ENCODE measurements around the gene DNER. TPM values are rescaled to one million over a fixed set of nuclear protein-coding genes. Genes with fewer than 3 reads are reported as not detected.

DNER gene
- polyA plus RNA-seq, 1 donor (not counting 4 experiments of a cell fraction or from before 2014, with no cell fraction given), result 8.5 TPM

DNA sequence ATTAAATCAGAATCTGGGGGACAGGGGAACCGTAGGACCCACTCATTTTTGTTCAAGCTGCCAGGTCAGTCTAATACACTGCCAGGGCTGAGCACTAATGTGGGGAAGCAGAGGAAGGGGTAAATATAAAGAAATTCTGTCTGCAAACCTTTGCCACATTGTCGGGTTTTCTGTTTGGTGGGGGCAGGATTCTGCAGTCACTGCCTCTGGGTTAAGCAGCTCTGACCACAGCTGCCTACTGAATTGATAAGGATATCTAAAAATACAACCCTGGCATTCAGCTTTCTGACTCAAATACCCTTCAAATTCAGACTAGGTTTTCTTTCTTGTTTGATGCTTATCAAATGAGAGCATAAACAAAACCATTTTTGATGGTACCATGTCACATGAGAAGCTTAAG lies 6.0 kb downstream of the DNER start:
- Histone ChIP-seq H4K20me1 (ENCODE audit: control insufficient read depth, extremely low read depth, insufficient read depth, low read length) (no peaks in the 10 kb centered on the region), H3K4me2 (ENCODE audit: control insufficient read depth, extremely low read depth, insufficient read depth, low read depth, low read length) (no peak overlapping the region), H3K79me2 (ENCODE audit: control insufficient read depth, insufficient read depth, low read length) (no peaks in the 10 kb centered on the region), H3K27ac (ENCODE audit: control insufficient read depth, insufficient read depth, low read length) (no peak overlapping the region), H3K27me3 (ENCODE audit: control insufficient read depth, extremely low read depth, insufficient read depth, low read length) (peaks cover 23% of the 10 kb centered on the region), H2AFZ (ENCODE audit: control insufficient read depth, low read length) (no peak overlapping the region), H3K9ac (ENCODE audit: control insufficient read depth, extremely low read depth, insufficient read depth, low read length) (no peak overlapping the region), H3K36me3 (ENCODE audit: control insufficient read depth in 2 of 2, extremely low read depth in 1 of 2, insufficient read depth in 2 of 2, low read length in 2 of 2) (no peaks in the 10 kb centered on the region), H3K9me1 (ENCODE audit: control insufficient read depth, extremely low read depth, insufficient read depth, low read length) (no peaks in the 10 kb centered on the region), H3K4me3 (ENCODE audit: control insufficient read depth in 2 of 3, extremely low read depth in 1 of 3, insufficient read depth in 2 of 3, low read depth in 1 of 3, low read length in 3 of 3) (no peak overlapping the region), H3K4me1 (ENCODE audit: control insufficient read depth, extremely low read depth, insufficient read depth, low read length) (no peaks in the 10 kb centered on the region), H3K9me3 (ENCODE audit: control insufficient read depth, low read depth, low read length) (no peaks in the 10 kb centered on the region)
- no peak for FAIRE-seq
- DNase-seq (ENCODE audit: low read depth, low spot score), result no peak
- dilution Hi-C loops (cut with MboI; ENCODE audit: extremely low pct_ligation_motif_present, low sequenced_read_pairs), result no loop called here
- no peak for TF ChIP-seq EZH2 (IDR thresholded peaks at IDR 0.05; ENCODE audit: low read length)
- TF ChIP-seq, protein P1, sequence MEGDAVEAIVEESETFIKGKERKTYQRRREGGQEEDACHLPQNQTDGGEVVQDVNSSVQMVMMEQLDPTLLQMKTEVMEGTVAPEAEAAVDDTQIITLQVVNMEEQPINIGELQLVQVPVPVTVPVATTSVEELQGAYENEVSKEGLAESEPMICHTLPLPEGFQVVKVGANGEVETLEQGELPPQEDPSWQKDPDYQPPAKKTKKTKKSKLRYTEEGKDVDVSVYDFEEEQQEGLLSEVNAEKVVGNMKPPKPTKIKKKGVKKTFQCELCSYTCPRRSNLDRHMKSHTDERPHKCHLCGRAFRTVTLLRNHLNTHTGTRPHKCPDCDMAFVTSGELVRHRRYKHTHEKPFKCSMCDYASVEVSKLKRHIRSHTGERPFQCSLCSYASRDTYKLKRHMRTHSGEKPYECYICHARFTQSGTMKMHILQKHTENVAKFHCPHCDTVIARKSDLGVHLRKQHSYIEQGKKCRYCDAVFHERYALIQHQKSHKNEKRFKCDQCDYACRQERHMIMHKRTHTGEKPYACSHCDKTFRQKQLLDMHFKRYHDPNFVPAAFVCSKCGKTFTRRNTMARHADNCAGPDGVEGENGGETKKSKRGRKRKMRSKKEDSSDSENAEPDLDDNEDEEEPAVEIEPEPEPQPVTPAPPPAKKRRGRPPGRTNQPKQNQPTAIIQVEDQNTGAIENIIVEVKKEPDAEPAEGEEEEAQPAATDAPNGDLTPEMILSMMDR (optimal IDR thresholded peaks at IDR 0.05 in 1 of 3, IDR thresholded peaks at IDR 0.05 in 1 of 3, conservative IDR thresholded peaks at IDR 0.05 in 1 of 3; ENCODE audit: extremely low read depth in 1 of 3, insufficient read depth in 2 of 3, low read length in 3 of 3), result no peak

DNA sequence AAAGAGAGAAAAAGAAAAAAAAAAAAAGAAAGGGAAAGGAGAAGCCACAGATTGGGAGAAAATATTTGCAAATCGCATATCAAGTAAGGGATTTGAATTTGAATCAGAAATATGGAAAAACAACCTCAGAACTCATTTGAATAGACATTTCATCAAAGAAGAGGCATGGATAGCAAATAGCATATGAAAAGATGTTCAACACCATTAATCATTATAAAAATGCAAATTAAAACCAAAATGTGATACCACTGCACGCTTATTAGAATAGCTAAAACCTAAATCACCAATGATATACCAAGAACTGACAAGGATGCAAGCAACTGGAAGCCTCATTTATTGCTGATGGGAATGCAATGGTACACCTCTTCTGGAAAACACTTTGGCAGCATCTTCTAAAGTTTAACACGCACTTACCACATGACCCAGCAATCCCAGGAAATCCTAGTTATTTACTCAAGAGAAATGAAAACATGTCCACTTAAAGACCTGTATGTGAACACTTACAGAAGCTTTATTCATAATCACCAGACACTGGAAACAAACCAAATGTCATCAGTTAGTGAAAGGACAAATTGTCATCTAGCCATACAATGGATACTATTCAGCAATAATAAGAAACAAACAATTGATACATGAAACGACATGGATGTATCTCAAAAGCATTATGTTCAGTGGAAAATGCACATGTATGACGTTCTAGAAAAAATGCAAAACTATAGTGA lies 10.3 kb downstream of the DNER start:
- no peak overlapping the region for H2AFZ ChIP-seq (ENCODE audit: control insufficient read depth, low read length)

More for the DNA sequence above, 10.3 kb downstream of the DNER start:
- H3K79me2 ChIP-seq (ENCODE audit: control insufficient read depth, insufficient read depth, low read length), result no peaks in the 10 kb centered on the region
- H3K9me1 ChIP-seq (ENCODE audit: control insufficient read depth, extremely low read depth, insufficient read depth, low read length), result no peaks in the 10 kb centered on the region
- H3K9me3 ChIP-seq (ENCODE audit: control insufficient read depth, low read depth, low read length), result no peaks in the 10 kb centered on the region
- no peaks in the 10 kb centered on the region for H3K27me3 ChIP-seq (ENCODE audit: control insufficient read depth, extremely low read depth, insufficient read depth, low read length)
- no peak for FAIRE-seq
- H3K36me3 ChIP-seq (ENCODE audit: control insufficient read depth in 2 of 2, extremely low read depth in 1 of 2, insufficient read depth in 2 of 2, low read length in 2 of 2), result no peaks in the 10 kb centered on the region
- no peaks in the 10 kb centered on the region for H4K20me1 ChIP-seq (ENCODE audit: control insufficient read depth, extremely low read depth, insufficient read depth, low read length)
- H3K27ac ChIP-seq (ENCODE audit: control insufficient read depth, insufficient read depth, low read length), result no peak overlapping the region
- dilution Hi-C loops (cut with MboI; ENCODE audit: extremely low pct_ligation_motif_present, low sequenced_read_pairs), result no loop called here
- TF ChIP-seq, protein P1 (optimal IDR thresholded peaks at IDR 0.05 in 1 of 3, IDR thresholded peaks at IDR 0.05 in 1 of 3, conservative IDR thresholded peaks at IDR 0.05 in 1 of 3; ENCODE audit: extremely low read depth in 1 of 3, insufficient read depth in 2 of 3, low read length in 3 of 3), result no peak
- no peak for TF ChIP-seq EZH2 (IDR thresholded peaks at IDR 0.05; ENCODE audit: low read length)
- H3K4me3 ChIP-seq (ENCODE audit: control insufficient read depth in 2 of 3, extremely low read depth in 1 of 3, insufficient read depth in 2 of 3, low read depth in 1 of 3, low read length in 3 of 3), result no peak overlapping the region
- no peak for DNase-seq (ENCODE audit: low read depth, low spot score)
- H3K4me1 ChIP-seq (ENCODE audit: control insufficient read depth, extremely low read depth, insufficient read depth, low read length), result peaks cover 5% of the 10 kb centered on the region
- no peak overlapping the region for H3K9ac ChIP-seq (ENCODE audit: control insufficient read depth, extremely low read depth, insufficient read depth, low read length)
- H3K4me2 ChIP-seq (ENCODE audit: control insufficient read depth, extremely low read depth, insufficient read depth, low read depth, low read length), result no peak overlapping the region

Data from keratinocyte (primary cell).